DND-41 (cell line): ENCODE results near the gene AGAP1.

Experiments
- ATAC-seq: fragments of 200-7000 bp; cut with Tn5 transposase; 3 replicates; pipeline ENCODE4 v1.9.1; 2021; ENCODE audit warnings: low read depth; ENCODE audit not compliant: insufficient read depth
- DNase-seq: peaks from one replicate; pipeline ENCODE4 v3.0.0-alpha.2; 2020
- H2AFZ ChIP-seq: 2 replicates; pipeline ENCODE4 v1.6.0; 2012; ENCODE audit warnings: low read depth, low read length
- H3K27ac ChIP-seq: 2 replicates; pipeline ENCODE4 v1.5.1; 2012; ENCODE audit warnings: low read length, inconsistent platforms
- H3K27me3 ChIP-seq: fragments of 200-600 bp; sonication (generic); 2 replicates; pipeline ENCODE4 v1.6.0; 2012; ENCODE audit warnings: low read length, mild to moderate bottlenecking, inconsistent platforms; ENCODE audit not compliant: insufficient read depth, poor library complexity
- H3K36me3 ChIP-seq: 2 replicates; pipeline ENCODE4 v1.5.1; 2012; ENCODE audit warnings: low read length, inconsistent platforms; ENCODE audit not compliant: insufficient read depth
- H3K4me1 ChIP-seq: 2 replicates; pipeline ENCODE4 v1.5.1; 2012; ENCODE audit warnings: mild to moderate bottlenecking, low read length; ENCODE audit not compliant: insufficient read depth
- H3K4me2 ChIP-seq: 2 replicates; pipeline ENCODE4 v1.6.0; 2012; ENCODE audit warnings: mild to moderate bottlenecking, moderate library complexity, low read length, inconsistent platforms; ENCODE audit not compliant: insufficient read depth
- H3K4me3 ChIP-seq, 2 experiments: fragments of 200-600 bp in 1 of 2; shearing (Covaris generic) in 1 of 2; 2 replicates each; pipeline ENCODE4 v1.5.1; 2012 to 2016; ENCODE audit warnings: inconsistent platforms in 2 of 2, low read length in 2 of 2, mild to moderate bottlenecking in 2 of 2, low read depth in 1 of 2, moderate library complexity in 1 of 2
- H3K79me2 ChIP-seq: 2 replicates; pipeline ENCODE4 v1.6.0; 2012; ENCODE audit warnings: low read length, inconsistent platforms; ENCODE audit not compliant: insufficient read depth
- H3K9ac ChIP-seq: 2 replicates; pipeline ENCODE4 v1.6.0; 2012; ENCODE audit warnings: low read depth, mild to moderate bottlenecking, inconsistent platforms, low read length, moderate library complexity
- H3K9me3 ChIP-seq: 2 replicates; pipeline ENCODE4 v1.5.1; 2012; ENCODE audit warnings: low read length, moderate library complexity, mild to moderate bottlenecking, inconsistent platforms; ENCODE audit not compliant: insufficient read depth, severe bottlenecking
- H4K20me1 ChIP-seq: 2 replicates; pipeline ENCODE4 v1.6.0; 2012; ENCODE audit warnings: low read length; ENCODE audit not compliant: insufficient read depth
- CTCF ChIP-seq: IDR thresholded peaks from 2 replicates; pipeline ENCODE4 v1.5.1; 2012; ENCODE audit warnings: borderline replicate concordance, low read length, moderate library complexity, mild to moderate bottlenecking; ENCODE audit not compliant: poor library complexity, severe bottlenecking; ENCODE audit errors: extremely low read depth
- EZH2 ChIP-seq: IDR thresholded peaks from 3 replicates; pipeline ENCODE4 v1.6.1; 2012; ENCODE audit warnings: borderline replicate concordance, low read depth, mild to moderate bottlenecking, moderate library complexity, low read length, inconsistent platforms; ENCODE audit not compliant: severe bottlenecking

The AGAP1 gene

GRCh38 chr2:235900631-235901030 is 406.8 kb downstream of the AGAP1 start:
- Histone ChIP-seq H3K9me3 (no peaks in the 10 kb centered on the region), H2AFZ (no peak overlapping the region), H3K27ac (no peak overlapping the region), H3K4me1 (peaks cover 12% of the 10 kb centered on the region), H3K79me2 (no peaks in the 10 kb centered on the region), H3K27me3 (no peaks in the 10 kb centered on the region), H4K20me1 (no peaks in the 10 kb centered on the region; the same call in 1 of the 2 replicates), H3K9ac (no peak overlapping the region), H3K4me3 (no peak overlapping the region), H3K36me3 (no peaks in the 10 kb centered on the region), H3K4me2 (no peak overlapping the region)
- DNase-seq = no peak
- TF ChIP-seq EZH2 (no peak), CTCF (no peak)
- no peak for ATAC-seq

- no peak overlapping the region for H2AFZ ChIP-seq
- no peak overlapping the region for H3K27ac ChIP-seq
- H3K36me3 ChIP-seq = no peaks in the 10 kb centered on the region
- H3K4me1 ChIP-seq = peaks cover 12% of the 10 kb centered on the region
- H3K4me3 ChIP-seq = no peak overlapping the region
- no peak for DNase-seq
- no peaks in the 10 kb centered on the region; the same call in 1 of the 2 replicates for H4K20me1 ChIP-seq
- no peak for ATAC-seq
- no peaks in the 10 kb centered on the region for H3K79me2 ChIP-seq
- H3K4me2 ChIP-seq = no peak overlapping the region
- no peaks in the 10 kb centered on the region for H3K27me3 ChIP-seq
- H3K9ac ChIP-seq = no peak overlapping the region
- TF ChIP-seq EZH2 (no peak), CTCF (no peak)
- no peaks in the 10 kb centered on the region for H3K9me3 ChIP-seq
Observed at GRCh38 chr2:235901243-235901642, 407.4 kb downstream of the AGAP1 start.

GRCh38 chr2:235903782-235904584 is 410.1 kb downstream of the AGAP1 start:
- ATAC-seq = 0 out of 3 replicates have a peak, but pooled peaks have one; percentile 9
- Histone ChIP-seq H3K9me3 (no peaks in the 10 kb centered on the region), H4K20me1 (no peaks in the 10 kb centered on the region; the same call in 1 of the 2 replicates), H3K4me3 (no peak overlapping the region), H3K4me1 (peaks cover 12% of the 10 kb centered on the region), H3K27me3 (no peaks in the 10 kb centered on the region), H3K79me2 (no peaks in the 10 kb centered on the region), H2AFZ (no peak overlapping the region), H3K9ac (no peak overlapping the region), H3K27ac (no peak overlapping the region), H3K36me3 (no peaks in the 10 kb centered on the region), H3K4me2 (no peak overlapping the region)
- DNase-seq = no peak
- no peak for TF ChIP-seq CTCF

- Histone ChIP-seq H3K27me3 (no peaks in the 10 kb centered on the region), H3K79me2 (no peaks in the 10 kb centered on the region), H3K9ac (no peak overlapping the region), H2AFZ (no peak overlapping the region), H3K36me3 (no peaks in the 10 kb centered on the region), H4K20me1 (no peaks in the 10 kb centered on the region; the same call in 1 of the 2 replicates), H3K4me1 (peaks cover 12% of the 10 kb centered on the region), H3K4me2 (no peak overlapping the region), H3K27ac (no peak overlapping the region), H3K9me3 (no peaks in the 10 kb centered on the region), H3K4me3 (no peak overlapping the region)
- peak; percentile 75 for ATAC-seq
- no peak for TF ChIP-seq CTCF
- no peak for TF ChIP-seq EZH2
- DNase-seq = no peak
Observed at GRCh38 chr2:235904585-235904931, 410.7 kb downstream of the AGAP1 start.
